HG03460 (cell line): ENCODE data around the gene RPL29.
"Not testable (repeated sequence)": the region's sequence is repeated elsewhere in the genome, so short reads cannot be mapped to it uniquely, and the experiment has no call there.

Source experiments
- ATAC-seq: cut with Tn5 transposase; IDR thresholded peaks from one replicate; pipeline ENCODE4 v1.9.1; 2021; ENCODE audit not compliant: unreplicated experiment

RPL29 gene

DNA sequence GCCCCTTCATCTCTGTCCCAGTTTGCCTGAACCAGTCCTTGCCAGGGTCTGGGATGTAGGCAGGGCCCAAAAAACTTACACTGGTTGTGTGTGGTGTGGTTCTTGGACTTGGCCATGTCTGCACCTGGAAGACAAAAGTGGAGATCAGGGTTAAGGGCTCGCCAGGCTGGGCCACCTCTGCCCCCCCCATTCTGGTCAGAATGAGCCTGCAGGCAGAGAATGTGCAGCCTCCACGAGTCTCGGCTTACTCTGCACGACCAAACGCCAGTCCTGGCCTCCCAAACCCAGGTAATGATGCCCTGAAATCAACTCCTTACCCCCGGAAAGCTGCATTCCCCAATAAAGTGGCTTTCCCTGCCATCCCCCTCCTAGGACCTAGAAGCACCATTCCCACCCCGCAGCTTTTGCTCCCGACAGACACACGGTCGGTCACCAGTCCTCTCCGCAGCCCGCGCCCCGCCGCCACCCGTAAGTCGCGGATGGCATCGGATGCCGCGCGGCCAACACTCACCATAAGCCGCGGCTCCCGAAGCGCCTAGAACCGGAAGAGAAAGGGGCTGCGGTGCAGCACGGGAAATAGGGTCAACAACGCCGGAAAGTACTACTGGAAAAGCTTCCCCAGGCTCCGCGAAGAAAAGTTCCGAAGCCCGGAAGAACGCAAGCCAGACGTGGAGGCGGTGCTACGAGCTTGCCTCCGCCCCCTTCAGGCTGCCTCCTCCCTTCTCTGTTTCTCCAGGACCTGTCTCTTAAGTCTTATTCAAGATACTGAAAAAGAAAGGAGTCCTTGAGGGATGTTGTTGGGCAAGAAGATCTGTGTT lies at the start of gene RPL29:
Gene RPL29, minus strand, starts transcription at position 550 of the 818 bp plus-strand sequence. Its CDS starts 434 bp downstream, at position 116.
- peak; percentile 78 for ATAC-seq

DNA sequence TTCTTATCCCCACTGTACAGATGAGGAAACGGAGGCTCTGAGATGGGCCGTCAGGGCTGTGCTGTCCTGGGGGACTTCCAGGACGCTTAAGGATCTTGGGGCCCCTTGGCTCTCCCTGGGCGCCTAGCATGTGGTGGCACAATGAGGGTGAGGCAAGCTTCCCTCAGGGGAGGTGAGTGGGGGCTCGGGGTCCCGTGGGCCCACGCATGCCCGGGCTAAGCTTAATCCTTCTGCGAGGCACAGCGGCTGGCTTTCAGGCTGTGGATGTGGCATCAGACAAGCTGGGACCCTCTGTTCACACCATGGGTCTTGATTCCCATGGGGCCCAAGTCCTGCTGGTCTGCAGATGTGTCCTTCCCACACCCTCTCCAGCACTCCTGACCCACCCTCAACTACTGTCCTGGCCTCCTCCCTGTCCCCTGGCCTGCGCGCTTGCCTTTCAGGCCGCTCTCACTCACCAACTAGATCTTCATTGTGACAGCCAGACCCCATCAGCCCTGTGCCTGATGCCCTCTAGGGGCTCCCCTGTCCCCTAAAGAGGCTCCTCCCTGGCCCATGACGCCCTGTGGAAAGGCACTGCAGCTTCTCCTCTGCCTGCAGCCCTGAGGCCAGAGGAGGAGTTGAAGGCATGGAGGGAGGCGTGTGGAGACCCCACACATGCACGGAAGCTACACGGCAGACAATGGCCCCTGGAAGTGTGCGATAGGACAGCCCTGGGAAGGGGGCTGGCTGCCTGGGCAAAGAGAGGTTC lies 49.3 kb upstream of the RPL29 start:
- no peak for ATAC-seq

DNA sequence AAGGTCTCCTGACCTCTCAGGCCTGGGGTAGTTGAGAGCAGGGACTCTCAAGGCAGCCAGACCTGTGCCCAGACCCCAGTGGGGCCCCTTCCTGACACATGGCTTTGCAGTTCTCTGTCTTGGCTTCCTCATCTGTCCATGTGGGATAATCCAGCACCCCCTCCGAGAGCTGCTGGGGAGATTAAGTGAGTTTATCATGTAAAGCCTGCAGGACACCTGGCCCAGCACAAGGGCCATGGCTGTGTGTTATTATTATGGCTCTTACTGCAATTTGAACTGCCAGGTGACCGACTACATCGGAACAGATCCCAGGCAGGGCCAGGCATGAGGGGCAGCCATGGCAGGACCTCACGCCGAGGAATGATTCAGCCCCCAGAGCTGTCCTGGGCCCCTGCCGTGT lies 48.1 kb upstream of the RPL29 start:
- ATAC-seq, result no peak

DNA sequence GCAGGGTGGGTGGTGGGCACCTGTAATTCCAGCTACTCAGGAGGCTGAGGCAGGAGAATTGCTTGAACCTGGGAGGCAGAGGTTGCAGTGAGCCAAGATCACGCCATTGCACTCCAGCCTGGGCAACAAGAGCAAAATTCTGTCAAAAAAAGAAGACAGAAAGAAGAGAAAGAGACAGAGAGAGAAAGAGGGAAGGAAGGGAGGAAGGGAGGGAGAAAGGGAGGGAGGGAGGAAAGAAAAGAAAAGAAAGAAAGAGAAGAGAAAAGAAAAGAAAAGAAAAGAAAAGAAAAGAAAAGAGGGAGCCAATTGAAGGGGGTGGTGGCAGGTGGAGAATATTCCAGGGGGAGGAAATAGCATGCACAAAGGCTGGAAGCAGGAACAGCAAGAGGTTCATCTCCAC lies 47.3 kb upstream of the RPL29 start:
- not testable (repeated sequence) for ATAC-seq

DNA sequence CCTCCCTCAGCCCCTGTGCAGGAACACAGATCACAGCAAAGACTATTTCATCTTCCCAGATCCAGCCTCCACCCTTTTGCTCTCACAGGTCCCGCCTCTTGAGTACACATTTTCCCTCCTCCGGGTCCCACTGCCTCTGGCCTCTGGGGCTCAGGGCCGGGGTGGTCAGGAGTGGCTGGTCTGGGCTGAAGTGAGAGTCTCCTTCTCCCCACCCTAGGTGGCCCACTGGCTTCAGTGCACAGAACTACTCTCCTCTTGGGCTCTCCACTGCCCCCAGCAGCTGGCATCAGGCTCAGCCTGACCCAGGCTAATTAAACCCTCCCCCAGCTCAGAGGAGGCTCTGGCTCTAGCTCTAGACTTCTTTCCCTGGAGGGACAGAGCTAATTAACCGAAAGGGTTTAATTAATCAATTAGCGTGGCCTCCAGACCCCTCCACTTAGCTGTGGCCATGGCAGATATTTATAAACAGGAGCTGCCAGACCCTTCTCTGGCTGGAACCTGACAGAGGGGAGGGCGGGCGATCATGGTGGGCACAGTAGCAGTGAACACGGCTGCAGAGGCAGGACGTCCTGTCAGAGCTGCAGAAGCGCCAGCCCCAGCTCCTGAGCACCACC lies 45.5 kb upstream of the RPL29 start:
- ATAC-seq, result no peak

DNA sequence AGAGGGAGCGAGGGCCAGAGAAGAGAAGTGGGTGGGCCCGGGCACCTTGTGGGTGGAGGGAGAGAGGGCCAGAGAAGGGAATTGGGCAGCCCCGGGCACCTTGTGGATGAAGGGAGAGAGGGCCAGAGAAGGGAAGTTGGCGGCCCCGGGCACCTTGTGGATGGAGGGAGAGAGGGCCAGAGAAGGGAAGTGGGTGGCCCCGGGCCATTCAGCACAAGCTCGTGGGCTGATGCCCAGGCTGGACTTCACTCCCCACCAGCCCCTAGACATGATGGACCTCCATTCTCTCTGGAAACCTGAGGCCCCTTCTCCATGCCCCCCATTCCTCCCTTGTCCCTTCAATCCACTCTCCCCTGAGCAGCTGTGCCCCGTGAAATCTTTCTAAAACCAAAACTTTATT lies 44.9 kb upstream of the RPL29 start:
- ATAC-seq, result no peak

DNA sequence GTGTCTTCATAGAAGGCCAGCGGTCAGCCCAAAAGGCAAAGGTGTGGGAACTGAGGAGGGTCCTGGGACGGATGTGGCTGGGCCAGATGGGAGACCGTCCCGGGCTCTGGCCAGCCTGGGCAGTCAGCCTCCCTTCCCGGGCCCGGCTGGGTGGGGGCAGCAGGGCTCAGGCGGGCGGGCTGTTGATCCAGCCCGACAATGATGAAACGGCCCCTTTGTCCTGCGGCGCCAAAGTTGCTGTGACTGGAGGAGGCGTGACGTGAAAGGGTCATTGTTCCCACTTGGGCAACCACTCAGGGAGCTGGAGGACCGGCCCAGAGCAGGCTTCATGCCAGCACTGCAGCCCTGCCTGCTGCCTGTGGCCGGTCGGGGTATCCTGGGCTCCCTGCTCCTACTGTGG lies 44.2 kb upstream of the RPL29 start:
- no peak for ATAC-seq

DNA sequence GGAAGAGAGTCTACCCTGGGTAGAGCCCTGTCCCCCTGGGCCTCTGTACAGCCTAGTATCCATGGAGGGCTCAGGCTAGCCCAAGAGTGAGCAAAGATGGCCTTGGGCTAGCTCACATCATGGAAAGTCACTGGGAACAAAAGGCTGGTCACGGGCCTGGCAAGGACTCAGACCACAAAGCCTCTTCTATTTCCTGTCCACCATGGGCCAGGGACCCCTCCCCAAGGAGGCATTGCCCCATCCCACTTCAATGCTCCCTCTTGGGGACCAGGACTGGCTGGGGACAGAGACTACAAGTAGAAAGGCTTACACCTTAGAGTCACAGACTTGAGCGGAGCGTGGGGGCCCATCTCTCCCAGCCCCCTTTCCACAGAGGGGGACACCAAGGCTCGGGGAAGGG lies 43.7 kb upstream of the RPL29 start:
- ATAC-seq, result no peak

DNA sequence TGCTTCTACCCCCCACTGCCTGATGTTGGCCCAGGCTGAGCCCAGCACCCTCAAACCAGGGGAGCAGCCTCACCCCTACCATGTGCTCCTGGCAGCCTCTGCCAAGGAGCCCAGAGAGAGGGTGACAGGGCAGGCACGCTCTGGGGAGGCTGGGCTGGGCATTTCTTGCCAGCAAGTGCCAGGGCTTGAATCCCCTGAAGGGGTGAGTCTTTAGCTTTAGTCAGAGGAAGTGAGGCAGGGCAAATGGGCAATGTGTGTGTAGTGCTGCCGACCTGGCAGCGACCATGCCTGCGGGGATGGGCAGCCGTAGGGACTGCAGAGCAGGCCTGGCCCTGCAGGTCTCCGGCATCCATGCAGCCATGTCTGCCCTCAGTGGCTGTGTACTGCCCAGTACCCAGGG lies 42.5 kb upstream of the RPL29 start:
- ATAC-seq, result no peak

DNA sequence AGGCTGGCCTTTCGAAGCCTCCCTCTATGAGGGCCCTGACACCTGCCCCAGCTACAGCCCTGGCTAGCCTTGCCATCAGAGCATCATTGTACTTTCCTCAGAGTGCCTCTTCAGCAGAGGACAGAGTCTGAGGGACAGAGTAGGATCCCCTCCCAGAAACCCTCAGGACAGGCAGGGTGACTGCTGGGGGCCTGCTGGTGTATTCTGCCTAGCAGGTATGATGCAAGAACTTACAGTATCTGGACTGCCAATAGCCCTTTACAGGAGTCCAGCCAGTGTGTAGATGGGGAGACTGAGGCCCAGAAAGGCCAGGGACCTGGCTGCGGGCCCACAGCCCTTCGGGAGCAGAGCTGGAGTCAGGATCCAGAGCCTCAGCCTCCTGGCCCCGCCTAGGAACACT lies 41.6 kb upstream of the RPL29 start:
- no peak for ATAC-seq

DNA sequence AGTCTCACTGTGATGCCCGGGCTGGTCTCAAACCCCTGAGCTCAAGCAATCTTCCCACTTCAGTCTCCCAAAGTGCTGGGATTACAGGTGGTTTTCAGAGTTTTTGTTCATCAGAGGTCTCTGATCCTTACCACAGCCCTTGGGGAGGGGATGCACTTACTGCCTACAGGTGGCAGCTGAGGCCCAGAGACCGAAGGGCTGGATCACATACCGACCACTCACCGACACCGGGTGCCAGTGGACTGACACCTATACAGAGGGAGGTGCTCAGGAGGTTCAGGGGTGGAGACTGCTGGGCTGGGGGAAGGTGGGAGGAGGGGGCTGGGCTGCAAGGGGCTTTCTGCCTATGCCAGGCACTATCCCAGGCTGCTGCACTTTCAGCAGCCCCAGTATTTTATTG lies 41.1 kb upstream of the RPL29 start:
- ATAC-seq, result no peak

DNA sequence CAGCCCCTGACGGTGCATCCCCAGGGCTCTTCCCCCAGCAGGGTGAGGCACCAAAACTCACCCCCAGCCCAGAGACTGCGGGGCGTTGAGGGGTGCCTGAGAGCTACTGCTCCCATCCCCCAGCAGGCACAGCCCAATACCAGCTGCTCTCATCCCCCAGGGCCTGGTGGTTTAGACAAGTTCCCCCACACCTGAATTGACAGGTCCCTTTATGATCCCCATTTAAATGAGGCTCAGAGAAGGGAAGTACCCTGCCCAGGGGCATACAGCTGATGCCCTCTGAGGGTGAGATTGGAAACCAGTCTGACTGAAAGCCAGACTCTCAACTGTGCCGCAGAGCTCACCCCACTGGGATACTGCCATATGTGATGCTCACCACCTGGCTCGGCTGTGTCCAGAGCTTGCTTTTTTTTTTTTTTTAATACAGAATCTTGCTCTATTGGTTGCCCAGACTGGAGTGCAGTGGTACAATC lies 40.6 kb upstream of the RPL29 start:
- peak; percentile 76 for ATAC-seq

DNA sequence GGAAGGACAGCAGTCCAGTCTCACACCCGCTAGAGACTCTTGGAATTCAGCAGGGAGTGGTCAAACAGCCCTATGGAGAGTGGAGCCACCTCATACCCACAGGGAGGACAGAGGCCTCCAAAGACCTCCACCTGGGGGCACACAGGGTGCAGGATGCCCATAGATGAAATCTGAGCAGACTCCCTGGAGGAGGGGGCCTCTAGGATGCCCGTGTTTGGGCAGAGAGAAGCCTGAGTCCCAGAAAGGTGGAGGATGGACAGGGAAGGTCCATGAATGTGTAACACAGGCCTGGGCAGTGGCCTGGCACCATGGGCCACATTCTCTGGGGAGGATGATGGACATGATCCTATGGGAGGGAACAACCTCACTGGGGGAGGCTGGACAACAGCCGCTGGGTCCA lies 39.0 kb upstream of the RPL29 start:
- no peak for ATAC-seq

DNA sequence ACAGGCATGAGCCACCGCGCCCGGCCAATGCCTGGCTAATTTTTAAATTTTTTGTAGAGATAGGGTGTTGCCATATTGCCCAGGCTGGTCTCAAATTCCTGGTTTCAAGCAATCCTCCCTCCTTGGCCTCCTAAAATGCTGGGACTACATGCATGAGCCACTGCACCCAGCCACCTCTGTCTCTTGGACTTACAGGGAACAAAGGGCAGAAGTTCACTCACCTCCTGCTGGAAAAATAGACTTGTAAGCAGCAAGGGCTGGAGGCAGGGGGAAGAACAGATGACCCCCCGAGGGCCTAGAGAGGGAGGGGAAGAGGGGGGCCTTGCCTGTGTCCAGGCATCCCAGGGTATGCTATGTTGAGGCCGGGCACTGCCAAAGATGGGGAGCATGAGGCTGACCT lies 38.5 kb upstream of the RPL29 start:
- ATAC-seq, result no peak

DNA sequence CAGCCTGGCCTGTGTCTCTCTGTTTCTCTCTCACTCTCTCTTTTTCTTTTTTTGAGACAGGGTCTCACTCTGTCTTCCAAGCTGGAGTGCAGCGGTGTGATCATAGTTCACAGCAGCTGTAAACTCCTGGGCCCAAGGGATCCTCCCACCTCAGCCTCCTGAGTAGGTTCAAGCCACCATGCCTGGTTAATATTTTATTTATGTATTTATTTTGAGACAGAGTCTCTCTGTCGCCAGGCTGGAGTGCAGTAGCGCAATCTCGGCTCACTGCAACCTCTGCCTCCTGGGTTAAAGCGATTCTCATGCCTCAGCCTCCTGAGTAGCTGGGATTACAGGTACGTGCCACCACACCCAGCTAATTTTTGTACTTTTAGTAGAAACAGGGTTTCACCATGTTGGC lies 38.1 kb upstream of the RPL29 start:
- not testable (repeated sequence) for ATAC-seq

DNA sequence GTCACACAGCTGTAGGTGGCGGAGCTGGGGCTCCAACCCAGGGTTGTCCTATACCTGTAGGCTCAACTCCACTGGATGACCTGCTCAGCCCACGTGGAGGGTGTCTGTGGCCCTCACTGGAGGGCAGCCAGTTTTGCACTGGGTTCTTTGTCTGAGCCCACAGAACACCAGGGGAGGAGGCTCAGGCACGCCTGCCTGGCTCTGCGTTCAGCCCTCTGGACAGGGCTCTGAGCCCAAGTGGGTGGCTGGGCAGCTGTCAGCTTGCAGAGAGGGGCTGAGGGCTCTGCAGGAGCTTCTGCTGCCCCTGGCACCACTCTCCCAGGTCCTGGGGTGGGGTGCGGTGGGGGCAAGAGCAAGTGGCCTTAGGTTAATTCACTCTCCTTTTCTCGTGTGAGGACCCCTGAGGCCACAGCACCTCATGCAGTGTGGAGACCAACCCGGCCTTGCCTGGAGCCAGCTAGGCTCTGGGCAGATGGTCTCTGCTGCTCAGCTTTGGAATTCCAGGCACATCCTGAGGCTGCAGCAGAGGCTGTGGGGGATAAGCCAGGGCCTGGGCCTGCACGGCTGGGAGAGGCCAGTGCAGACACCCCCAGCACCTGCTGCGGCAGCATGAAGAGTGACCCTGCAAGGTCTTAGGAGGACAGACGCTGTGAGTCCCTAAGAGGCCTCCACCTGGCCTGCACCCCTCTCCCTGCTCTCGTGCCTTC lies 37.2 kb upstream of the RPL29 start:
- ATAC-seq, result no peak

DNA sequence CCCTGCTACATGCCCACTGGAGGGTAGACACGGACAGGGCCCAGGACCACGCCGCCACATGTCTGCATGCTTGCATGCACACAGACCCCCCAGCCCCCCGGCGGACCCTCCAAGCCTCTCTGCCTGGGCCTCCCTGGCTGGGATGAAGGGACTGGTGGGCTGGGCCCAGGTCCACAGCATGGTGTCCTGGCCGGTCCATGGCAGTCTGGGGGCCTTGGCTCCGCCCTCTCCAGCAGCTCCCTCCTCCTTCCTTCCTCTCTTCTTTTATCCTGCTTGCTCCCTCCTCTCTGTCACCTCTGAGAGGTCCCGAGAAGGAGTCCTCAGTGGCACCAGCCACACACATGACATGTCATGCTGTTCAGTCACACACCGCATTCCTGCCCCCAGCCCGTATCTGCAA lies 36.2 kb upstream of the RPL29 start:
- no peak for ATAC-seq

DNA sequence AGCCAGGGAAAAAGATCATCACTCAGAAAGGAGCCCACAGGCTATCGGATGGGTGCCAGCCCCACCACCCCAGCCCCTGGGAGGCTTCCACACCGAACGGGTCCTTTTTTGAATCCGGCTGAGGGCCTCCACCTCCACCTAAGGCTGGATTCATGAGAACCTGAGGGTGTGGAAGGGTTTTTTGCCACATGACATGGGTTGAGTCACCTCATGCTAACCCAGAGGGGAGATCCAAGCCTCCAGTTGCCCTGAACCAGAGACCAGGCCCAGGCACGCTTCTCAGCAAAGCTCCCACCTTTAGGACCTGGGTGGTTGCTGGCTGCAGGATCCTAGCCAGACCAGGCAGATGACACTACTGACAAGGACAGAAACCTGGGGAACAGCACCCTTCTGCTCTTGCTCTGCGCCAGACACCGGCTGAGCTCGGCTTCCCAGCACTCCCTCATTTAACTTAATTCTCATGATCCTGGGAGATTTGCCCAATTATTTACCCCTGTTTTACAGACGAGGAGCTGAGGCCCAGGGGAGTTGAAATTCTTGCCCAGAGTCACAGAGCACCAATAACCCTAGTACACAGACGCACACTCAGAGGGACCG lies 35.1 kb upstream of the RPL29 start:
- no peak for ATAC-seq

DNA sequence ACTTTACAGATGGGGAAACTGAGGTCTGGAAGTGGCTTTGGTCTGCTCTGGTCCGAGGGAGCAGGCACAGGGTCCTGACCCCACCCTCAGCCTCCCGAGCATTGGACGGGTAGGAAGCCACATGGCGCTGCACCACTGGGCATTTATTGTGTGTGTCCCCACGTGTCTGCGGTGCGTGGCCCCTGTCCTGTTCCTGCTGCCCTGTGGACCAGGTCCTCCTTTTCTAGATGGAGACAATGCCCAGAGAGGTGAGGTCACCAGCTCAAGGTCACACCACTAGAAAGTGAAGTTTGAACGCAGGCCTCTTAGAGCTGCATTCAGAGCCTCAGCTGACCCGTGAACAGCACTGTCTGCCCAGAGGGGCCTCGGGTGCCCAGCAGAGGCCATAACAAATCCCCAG lies 33.8 kb upstream of the RPL29 start:
- ATAC-seq, result no peak

DNA sequence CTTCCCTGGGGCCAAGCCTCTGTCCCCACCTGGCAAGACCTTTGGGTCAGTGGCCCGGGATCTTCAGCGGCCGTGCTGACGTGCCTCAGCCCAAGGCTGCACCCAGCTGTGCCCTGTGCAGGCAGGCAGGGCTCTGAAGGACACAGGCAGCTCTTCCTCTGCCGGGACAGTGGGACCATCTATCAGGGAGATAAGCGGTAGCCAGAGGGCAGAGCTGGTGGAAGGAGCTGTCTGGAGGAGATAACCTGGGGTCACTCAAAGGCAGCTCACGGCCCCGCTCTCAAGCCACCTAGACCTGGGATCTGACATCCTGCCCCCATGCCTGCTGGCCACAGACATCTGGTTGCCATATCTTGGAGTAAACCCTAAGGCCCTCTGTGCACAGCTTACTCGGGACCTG lies 33.4 kb upstream of the RPL29 start:
- ATAC-seq, result no peak

DNA sequence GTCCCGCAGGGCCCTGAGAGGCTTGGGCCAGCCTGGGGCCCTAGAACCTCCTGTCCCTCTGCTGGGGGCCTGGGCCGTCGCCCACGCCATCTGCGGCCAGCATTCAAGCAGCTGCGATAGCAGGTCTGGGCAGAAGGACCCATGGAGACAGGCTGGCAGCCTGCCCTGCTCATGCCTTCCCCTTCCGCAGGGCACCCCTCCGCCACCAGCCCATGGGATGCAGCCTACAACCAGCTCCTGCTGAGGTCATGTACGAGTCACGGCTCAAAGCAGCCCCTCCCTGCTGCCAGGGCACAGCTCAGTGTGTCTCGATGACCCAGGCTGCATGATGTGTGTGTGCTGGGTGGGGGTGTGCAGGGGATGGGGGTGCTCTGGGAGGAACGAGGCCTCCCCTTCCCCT lies 32.9 kb upstream of the RPL29 start:
- ATAC-seq, result no peak
